WTC11 (cell line): ENCODE results near the gene GLA. TPM values are rescaled to one million over a fixed set of nuclear protein-coding genes. Genes with fewer than 3 reads are reported as not detected.
A peak's percentile ranks its signal among the peaks of the same experiment; 100 is the strongest.

Experiments
- ATAC-seq: fragments of 200-7000 bp; cut with Tn5 transposase; 2 replicates; pipeline ENCODE4 v1.10.0; 2021; ENCODE audit warnings: mild to moderate bottlenecking, moderate library complexity
- CTCF ChIA-PET: fragments of 300-600 bp; sonication (Branson Sonifier 250); formaldehyde crosslinking; loops from one replicate; lab custom pipeline; 2021; ENCODE audit warnings: antibody characterized with exemption; lab: Charles Lee
- POLR2A ChIA-PET: fragments of 350-600 bp; sonication (Branson Sonifier 250); formaldehyde crosslinking; loops from one replicate; lab custom pipeline; 2021; ENCODE audit warnings: antibody characterized with exemption; lab: Charles Lee
- DNase-seq: peaks from one replicate; pipeline ENCODE4 v3.0.0; 2021; ENCODE audit warnings: low spot score
- H3K27ac Mint-ChIP-seq: 2 replicates; pipeline ENCODE4 v1.8.0; 2021; ENCODE audit warnings: mixed read lengths
- H3K27me3 Mint-ChIP-seq: 2 replicates; pipeline ENCODE4 v1.8.0; 2021; ENCODE audit warnings: low read depth, mild to moderate bottlenecking, moderate library complexity, mixed read lengths
- H3K36me3 Mint-ChIP-seq: 2 replicates; pipeline ENCODE4 v1.8.0; 2021; ENCODE audit warnings: mixed read lengths
- H3K4me1 Mint-ChIP-seq: 2 replicates; pipeline ENCODE4 v1.8.0; 2022; ENCODE audit warnings: mixed read lengths
- H3K4me3 Mint-ChIP-seq: 2 replicates; pipeline ENCODE4 v1.8.0; 2021; ENCODE audit warnings: mild to moderate bottlenecking, moderate library complexity, mixed read lengths
- H3K9me3 Mint-ChIP-seq: 2 replicates; pipeline ENCODE4 v1.8.0; 2021; ENCODE audit warnings: mixed read lengths
- ATF1 ChIP-seq: sonication (generic); formaldehyde crosslinking; IDR thresholded peaks from 2 replicates; pipeline ENCODE4 v1.8.1; 2023; ENCODE audit warnings: mild to moderate bottlenecking, moderate library complexity, missing genetic modification reagents
- ATF2 ChIP-seq: sonication (generic); formaldehyde crosslinking; IDR thresholded peaks from 2 replicates; pipeline ENCODE4 v1.8.1; 2022; ENCODE audit warnings: low read depth, missing genetic modification reagents, borderline replicate concordance
- ATF6 ChIP-seq: sonication (generic); formaldehyde crosslinking; IDR thresholded peaks from 2 replicates; pipeline ENCODE4 v1.8.1; 2023; ENCODE audit warnings: mild to moderate bottlenecking, missing genetic modification reagents
- CDX4 ChIP-seq: fragments of 250-450 bp; sonication (Bioruptor Pico); IDR thresholded peaks from 2 replicates; pipeline ENCODE4 v1.9.0; 2021; ENCODE audit warnings: moderate library complexity, mild to moderate bottlenecking, inconsistent platforms, borderline replicate concordance
- CREM ChIP-seq: sonication (generic); formaldehyde crosslinking; IDR thresholded peaks from 2 replicates; pipeline ENCODE4 v1.8.1; 2022; ENCODE audit warnings: mild to moderate bottlenecking, missing genetic modification reagents, moderate library complexity
- EMX1 ChIP-seq: fragments of 250-450 bp; sonication (Bioruptor Pico); IDR thresholded peaks from 2 replicates; pipeline ENCODE4 v1.8.0; 2021; ENCODE audit warnings: mild to moderate bottlenecking
- ETV6 ChIP-seq: sonication (generic); formaldehyde crosslinking; IDR thresholded peaks from 2 replicates; pipeline ENCODE4 v1.8.1; 2022; ENCODE audit warnings: mild to moderate bottlenecking, missing genetic modification reagents
- FOXJ3 ChIP-seq: sonication (generic); formaldehyde crosslinking; IDR thresholded peaks from 2 replicates; pipeline ENCODE4 v1.9.0; 2021; ENCODE audit warnings: missing genetic modification reagents, mild to moderate bottlenecking, borderline replicate concordance
- GRHL2 ChIP-seq: fragments of 250-450 bp; sonication (Bioruptor Pico); IDR thresholded peaks from 2 replicates; pipeline ENCODE4 v1.8.0; 2022; ENCODE audit warnings: mild to moderate bottlenecking, moderate library complexity; ENCODE audit not compliant: insufficient replicate concordance, severe bottlenecking
- NFATC4 ChIP-seq: fragments of 250-450 bp; sonication (Bioruptor Pico); IDR thresholded peaks from 2 replicates; pipeline ENCODE4 v1.9.0; 2021; ENCODE audit warnings: mild to moderate bottlenecking
- NR3C1 ChIP-seq: sonication (generic); formaldehyde crosslinking; conservative IDR thresholded peaks from 2 replicates; pipeline ENCODE4 v1.8.1; 2023; ENCODE audit warnings: low read depth, mild to moderate bottlenecking, missing genetic modification reagents
- OVOL2 ChIP-seq: fragments of 250-450 bp; sonication (Bioruptor Pico); IDR thresholded peaks from 2 replicates; pipeline ENCODE4 v1.9.0; 2021; ENCODE audit warnings: mild to moderate bottlenecking, borderline replicate concordance
- RORB ChIP-seq: fragments of 250-450 bp; sonication (Bioruptor Pico); IDR thresholded peaks from 2 replicates; pipeline ENCODE4 v1.9.0; 2021; ENCODE audit warnings: mild to moderate bottlenecking
- SMAD4 ChIP-seq: sonication (generic); formaldehyde crosslinking; IDR thresholded peaks from 2 replicates; pipeline ENCODE4 v1.8.0; 2022; ENCODE audit warnings: mild to moderate bottlenecking, missing genetic modification reagents
- SOX15 ChIP-seq: fragments of 250-450 bp; sonication (Bioruptor Pico); IDR thresholded peaks from 2 replicates; pipeline ENCODE4 v1.9.0; 2021; ENCODE audit warnings: mild to moderate bottlenecking
- TEAD4 ChIP-seq: sonication (generic); formaldehyde crosslinking; IDR thresholded peaks from 2 replicates; pipeline ENCODE4 v1.8.0; 2022; ENCODE audit warnings: mild to moderate bottlenecking, missing genetic modification reagents
- TP53 ChIP-seq: sonication (generic); formaldehyde crosslinking; IDR thresholded peaks from 2 replicates; pipeline ENCODE4 v1.8.1; 2023; ENCODE audit warnings: mild to moderate bottlenecking, missing genetic modification reagents
- USF1 ChIP-seq: sonication (generic); formaldehyde crosslinking; IDR thresholded peaks from 2 replicates; pipeline ENCODE4 v1.8.0; 2022; ENCODE audit warnings: mild to moderate bottlenecking, missing genetic modification reagents
- ZBTB43 ChIP-seq: sonication (generic); formaldehyde crosslinking; IDR thresholded peaks from 2 replicates; pipeline ENCODE4 v1.8.1; 2023; ENCODE audit warnings: mild to moderate bottlenecking, missing genetic modification reagents
- ZNF121 ChIP-seq: sonication (generic); formaldehyde crosslinking; IDR thresholded peaks from 2 replicates; pipeline ENCODE4 v1.8.0; 2023; ENCODE audit warnings: missing genetic modification reagents
- ZNF138 ChIP-seq: sonication (generic); formaldehyde crosslinking; conservative IDR thresholded peaks from 2 replicates; pipeline ENCODE4 v1.8.1; 2022; ENCODE audit warnings: mild to moderate bottlenecking, moderate library complexity, missing genetic modification reagents
- ZNF416 ChIP-seq: fragments of 250-450 bp; sonication (Bioruptor Pico); IDR thresholded peaks from 2 replicates; pipeline ENCODE4 v1.9.0; 2021; ENCODE audit warnings: mild to moderate bottlenecking, inconsistent platforms
- ZNF425 ChIP-seq: fragments of 250-450 bp; sonication (Bioruptor Pico); conservative IDR thresholded peaks from 2 replicates; pipeline ENCODE4 v1.9.0; 2021; ENCODE audit warnings: mild to moderate bottlenecking
- total RNA-seq: library from RNA; stranded (reverse); gene quantifications from 3 replicates; pipeline ENCODE4 v1.2.3, GENCODE V29; 2021

Gene GLA
- total RNA-seq, 1 experiment from 2014 or later: 44.9 TPM

GRCh38 chrX:101429934-101430333, 22.2 kb upstream of the GLA start (continued):
- TF ChIP-seq CDX4 (CRISPR knock-in tag) (no peak), ZNF416 (no peak), SMAD4 (no peak), ATF1 (CRISPR knock-in tag) (no peak)

GRCh38 chrX:101427954-101428353, 20.2 kb upstream of the GLA start:
- TF ChIP-seq CREM (CRISPR knock-in tag): no peak
- TF ChIP-seq ATF2: no peak
- no peak for TF ChIP-seq FOXJ3 (CRISPR knock-in tag)
- no peak for TF ChIP-seq TEAD4 (CRISPR knock-in tag)
- TF ChIP-seq GRHL2 (CRISPR knock-in tag): no peak
- no peak for TF ChIP-seq TP53 (CRISPR knock-in tag)
- no peak for TF ChIP-seq ZNF121 (CRISPR knock-in tag)
- TF ChIP-seq, all 79 proteins: peak for 0
- H3K36me3 Mint-ChIP-seq: peaks cover 55% of the 10 kb centered on the region
- peaks cover 14% of the 10 kb centered on the region; the same call in 1 of the 2 replicates for H3K9me3 Mint-ChIP-seq
- ChIA-PET CTCF (no interaction called here), POLR2A (no interaction called here)
- DNase-seq: no peak
- H3K27ac Mint-ChIP-seq: no peak overlapping the region
- H3K4me3 Mint-ChIP-seq: no peak overlapping the region
- H3K4me1 Mint-ChIP-seq: no peaks in the 10 kb centered on the region
- H3K27me3 Mint-ChIP-seq: no peaks in the 10 kb centered on the region
- ATAC-seq: no peak

- no peaks in the 10 kb centered on the region for H3K9me3 Mint-ChIP-seq
- peaks cover 4% of the 10 kb centered on the region; the same call in 1 of the 2 replicates for H3K36me3 Mint-ChIP-seq
- TF ChIP-seq ZBTB43 (CRISPR knock-in tag): no peak
- TF ChIP-seq ETV6: no peak
- no peak for TF ChIP-seq SOX15 (CRISPR knock-in tag)
- no peak for TF ChIP-seq ATF2
- TF ChIP-seq SMAD4: no peak
- TF ChIP-seq USF1 (CRISPR knock-in tag): no peak
- TF ChIP-seq ATF1 (CRISPR knock-in tag): no peak
- no peak for TF ChIP-seq CDX4 (CRISPR knock-in tag)
- no peak for TF ChIP-seq ZNF425 (CRISPR knock-in tag)
- TF ChIP-seq ATF6 (CRISPR knock-in tag): no peak
- TF ChIP-seq EMX1 (CRISPR knock-in tag): no peak
- TF ChIP-seq OVOL2: no peak
- TF ChIP-seq NFATC4 (CRISPR knock-in tag): no peak
- no peak for TF ChIP-seq RORB (CRISPR knock-in tag)
- TF ChIP-seq ZNF138: no peak
- no peak for TF ChIP-seq NR3C1 (CRISPR knock-in tag)
Observed at GRCh38 chrX:101419489-101419888, 11.8 kb upstream of the GLA start.

More at GRCh38 chrX:101419489-101419888, 11.8 kb upstream of the GLA start:
- ChIA-PET CTCF (no interaction called here), POLR2A (interaction anchor here (1.1 to 2.6 kb wide), 2 partner anchors 29 to 65 kb away, joined by 3 to 8 read pairs; partner anchors contain the start of genes ARMCX4 and RPL36A)
- no peaks in the 10 kb centered on the region for H3K27me3 Mint-ChIP-seq
- ATAC-seq (no peak), DNase-seq (no peak)
- H3K4me1 Mint-ChIP-seq: peaks cover 30% of the 10 kb centered on the region
- H3K27ac Mint-ChIP-seq: no peak overlapping the region; the same call in 1 of the 2 replicates
- peak overlapping the region; percentile 84 for H3K4me3 Mint-ChIP-seq
